Right lobe of liver (tissue), 6 donors: ENCODE results near the gene TSGA10IP. TPM values are rescaled to one million over a fixed set of nuclear protein-coding genes. Genes with fewer than 3 reads are reported as not detected.
A peak's percentile ranks its signal among the peaks of the same experiment; 100 is the strongest.

Source experiments
- ATAC-seq, 4 donors: fragments of 200-7000 bp; cut with Tn5 transposase; one replicate each; pipeline ENCODE4 v1.9.1; 2020; ENCODE audit warnings: mild to moderate bottlenecking in 4 of 4, moderate library complexity in 4 of 4
- DNase-seq, 3 donors: peaks; one replicate each; pipeline ENCODE4 v3.0.0-alpha.2; 2020
- H3K27ac ChIP-seq, 3 donors: fragments of 200-600 bp; one replicate each; pipeline ENCODE4 v1.8.0; 2022
- H3K27me3 ChIP-seq, 2 donors: fragments of 200-600 bp; one replicate each; pipeline ENCODE4 v1.8.0; 2022
- H3K36me3 ChIP-seq, 4 donors: fragments of 200-600 bp; sonication (generic) in 1 of 4; one replicate each; pipeline versions ENCODE4 v1.5.1 to v1.8.0; 2017 to 2022; ENCODE audit warnings: control low read depth in 1 of 4
- H3K4me1 ChIP-seq, 4 donors: fragments of 200-600 bp; sonication (generic) in 1 of 4; one replicate each; pipeline versions ENCODE4 v1.5.1 to v1.8.0; 2017 to 2022; ENCODE audit warnings: control low read depth in 1 of 4
- H3K4me3 ChIP-seq, 3 donors: fragments of 200-600 bp; one replicate each; pipeline ENCODE4 v1.8.0; 2022
- H3K9me3 ChIP-seq, 4 donors: fragments of 200-600 bp; sonication (generic) in 1 of 4; one replicate each; pipeline versions ENCODE4 v1.5.1 to v1.8.0; 2017 to 2022; ENCODE audit warnings: control low read depth in 1 of 4
- CTCF ChIP-seq, 4 donors: fragments of 200-600 bp in 3 of 4; fragments of 450-650 bp in 1 of 4; IDR thresholded peaks; one replicate each; pipeline versions ENCODE4 v1.5.1 to v1.8.0; 2016 to 2022; ENCODE audit warnings: antibody characterized with exemption in 4 of 4, mild to moderate bottlenecking in 2 of 4
- POLR2A ChIP-seq: fragments of 450-650 bp; IDR thresholded peaks from one replicate; pipeline ENCODE4 v1.6.1; 2017; ENCODE audit warnings: antibody characterized with exemption, mild to moderate bottlenecking
- WGBS: methylation state at CpG from one replicate; pipeline ENCODE4 v1.1.6; 2018; ENCODE audit warnings: low coverage, low lambda C conversion rate; ENCODE audit not compliant: insufficient coverage; ENCODE audit errors: missing lambda C conversion rate; 5-methylcytosine and 5-hydroxymethylcytosine counted together
- intact Hi-C, 2 donors: fragments of 100-400 bp; cut with DNase I; formaldehyde crosslinking; loops; one replicate each; pipeline versions ENCODE4 v1.11.2 to v1.14.1; 2022
- total RNA-seq, 6 experiments: library from RNA; depleted of rRNA in 2 of 6; stranded (reverse); fragments of >200 nt in 2 of 6; fragmentation: NEBNext Ultra II Directional in 3 of 6; extraction: Animal tissue kit (Norgen Biotek cat#: 25700) in 3 of 6; gene quantifications; one replicate each; pipeline versions ENCODE4 v1.1.0 to v1.2.4, GENCODE V29; 2016 to 2023
- donor health status: DM: no; HTN: yes; CAD: no.
- donor health status: DM: no; HTN: no; CAD: no.
- donor health status: DM: no; HTN: no; CAD: no.
- donor health status: DM: no; HTN: yes; CAD: no.
- donor health status: DM: no; HTN: yes; CAD: no.

Gene TSGA10IP
- total RNA-seq, 6 experiments from 2014 or later = not detected

GRCh38 chr11:65911682-65912568 is 33.4 kb upstream of the TSGA10IP start:
- Histone ChIP-seq H3K9me3 (no peaks in the 10 kb centered on the region), H3K36me3 (no peaks in the 10 kb centered on the region), H3K27me3 (no peaks in the 10 kb centered on the region), H3K4me1 (no peaks in the 10 kb centered on the region), H3K27ac (no peak overlapping the region), H3K4me3 (no peak overlapping the region)
- intact Hi-C loops = no loop called here
- peak; percentile 45 to 58 (median 48) for ATAC-seq
- DNase-seq = no peak
- TF ChIP-seq POLR2A (no peak), CTCF (IDR thresholded peaks at IDR 0.05) (peak in 3 of 4 donors; percentile 3 to 14 (median 10))
- WGBS = 20% methylated on average over 2 of the region's 14 CpGs

DNA sequence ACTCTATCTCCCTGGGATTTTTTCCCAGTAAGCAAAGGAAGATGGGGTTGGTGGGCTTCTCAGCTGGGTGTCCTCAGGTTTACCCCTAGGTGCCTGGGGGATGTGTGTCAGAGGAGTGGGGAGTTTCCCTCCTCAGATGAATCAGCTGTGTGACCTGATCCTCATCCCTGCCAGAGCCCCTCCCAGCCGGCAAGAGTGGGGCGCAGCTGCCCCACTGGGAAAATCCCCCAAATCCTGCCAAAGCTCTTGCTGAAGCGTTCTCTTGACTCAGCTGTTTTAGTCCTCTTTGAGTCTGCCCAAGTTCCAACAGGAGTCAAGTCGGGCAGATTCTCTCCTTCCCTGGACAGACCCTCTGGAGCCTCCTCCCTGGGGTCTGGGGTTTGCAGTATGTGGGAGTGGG is 32.4 kb upstream of the TSGA10IP start:
- no peak overlapping the region for H3K27ac ChIP-seq
- intact Hi-C loops = no loop called here
- 40% methylated on average over 1 of the region's 4 CpGs for WGBS

DNA sequence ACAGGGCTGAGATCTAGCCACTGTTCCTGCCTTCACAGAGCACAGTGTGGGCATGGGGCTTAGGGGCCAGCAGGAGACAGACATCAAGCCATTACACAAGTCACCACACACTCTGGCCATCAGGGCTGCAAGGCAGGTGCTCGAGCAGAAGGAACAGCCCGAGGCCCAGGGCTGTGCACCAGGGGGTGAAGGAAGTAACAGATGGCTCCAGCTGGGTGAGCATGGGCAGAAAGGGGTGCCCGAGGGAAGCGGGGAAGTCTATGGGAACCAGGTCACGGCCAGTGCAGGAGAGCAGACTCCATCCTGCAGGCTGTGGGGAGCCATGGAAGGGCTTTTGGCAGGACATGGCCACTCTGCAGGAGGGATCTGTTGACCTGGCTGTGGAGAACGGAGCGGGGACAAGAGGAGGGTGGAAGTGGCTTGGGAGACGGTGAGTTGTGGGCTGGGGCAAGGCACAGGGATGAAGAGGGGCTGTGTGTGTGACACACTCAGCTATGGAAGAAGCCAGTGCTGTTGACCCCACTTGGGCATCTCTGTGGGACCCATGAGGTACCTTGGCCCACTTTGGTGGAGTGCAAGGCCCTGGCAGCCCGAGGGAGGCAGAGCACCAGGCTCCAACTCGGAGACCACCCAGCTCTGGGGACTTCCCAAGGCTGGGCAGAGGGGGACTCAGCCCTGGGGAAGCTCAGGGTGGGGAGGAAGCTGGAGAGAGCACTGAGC is 30.0 kb upstream of the TSGA10IP start:
- Histone ChIP-seq H3K27me3 (no peaks in the 10 kb centered on the region), H3K9me3 (no peaks in the 10 kb centered on the region), H3K4me1 (peaks cover 0 to 17% (median 6%) of the 10 kb centered on the region in 4 donors), H3K4me3 (no peak overlapping the region), H3K27ac (peak overlapping the region in 1 of 3 donors; percentile 43), H3K36me3 (no peaks in the 10 kb centered on the region)
- ATAC-seq (no peak), DNase-seq (no peak)
- TF ChIP-seq POLR2A = no peak
- no peak for TF ChIP-seq CTCF (IDR thresholded peaks at IDR 0.05)
- intact Hi-C loops = no loop called here
- WGBS = 70% methylated on average over 8 of the region's 10 CpGs

More for the DNA sequence above, 32.4 kb upstream of the TSGA10IP start:
- ATAC-seq (no peak), DNase-seq (no peak)
- TF ChIP-seq CTCF (IDR thresholded peaks at IDR 0.05) = no peak
- no peak for TF ChIP-seq POLR2A
- Histone ChIP-seq H3K4me3 (no peak overlapping the region), H3K27me3 (no peaks in the 10 kb centered on the region), H3K4me1 (peaks cover 0 to 8% (median 2%) of the 10 kb centered on the region in 4 donors), H3K9me3 (no peaks in the 10 kb centered on the region), H3K36me3 (no peaks in the 10 kb centered on the region)

DNA sequence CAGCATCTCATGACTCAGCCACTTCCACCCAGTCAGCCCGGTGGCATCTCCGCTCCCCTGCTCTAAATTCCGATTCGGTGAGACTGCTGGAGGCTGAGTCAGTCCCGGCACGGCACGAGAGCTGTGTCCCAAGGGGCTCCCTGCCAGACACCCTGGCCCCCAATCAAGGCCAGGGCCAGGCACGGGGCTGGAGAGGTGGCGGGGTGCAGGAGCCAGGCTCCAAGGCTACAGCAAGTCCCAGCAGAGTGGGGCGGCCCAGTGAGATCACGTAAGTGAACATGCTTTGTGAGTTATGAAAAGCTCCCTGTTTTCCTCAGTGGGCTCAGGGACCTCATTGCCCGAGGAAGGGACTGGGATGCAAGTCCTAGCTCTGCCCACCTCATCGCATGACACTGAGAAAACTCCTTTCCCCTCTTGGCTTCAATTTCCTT is 29.4 kb upstream of the TSGA10IP start:
- peak in 1 of 4 donors; percentile 16 for ATAC-seq
- no peak for TF ChIP-seq POLR2A
- no peak for TF ChIP-seq CTCF (IDR thresholded peaks at IDR 0.05)
- WGBS = 40% methylated on average over 2 of the region's 13 CpGs
- intact Hi-C loops = no loop called here
- Histone ChIP-seq H3K4me1 (peaks cover 0 to 21% (median 8%) of the 10 kb centered on the region in 4 donors), H3K9me3 (no peaks in the 10 kb centered on the region), H3K27ac (peak overlapping the region in 1 of 3 donors; percentile 43), H3K36me3 (no peaks in the 10 kb centered on the region), H3K4me3 (no peak overlapping the region), H3K27me3 (no peaks in the 10 kb centered on the region)
- peak in 1 of 3 donors; percentile 56 for DNase-seq
